ENCODE results near the gene PLAC8.
A peak's percentile ranks its signal among the peaks of the same experiment; 100 is the strongest.
"Not testable (repeated sequence)": the region's sequence is repeated elsewhere in the genome, so short reads cannot be mapped to it uniquely, and the experiment has no call there.

Gene PLAC8

GRCh38 chr4:83111751-83112141 lies 2.8 kb downstream of the PLAC8 start:
- DNase-seq; H3K4ac ChIP-seq (ENCODE audit: low read depth, low read length): not testable (repeated sequence)

GRCh38 chr4:83110970-83111750 lies 3.4 kb downstream of the PLAC8 start:
- H3K27ac ChIP-seq (ENCODE audit: low read depth, low read length) = no peak overlapping the region
- no peak overlapping the region for H3K9ac ChIP-seq (ENCODE audit: low read length)
- H2BK15ac ChIP-seq (replicated peaks; ENCODE audit: low read depth) = no peak overlapping the region
- H4K8ac ChIP-seq (ENCODE audit: low read depth, low read length) = no peak overlapping the region
- no peak overlapping the region for H3K4me3 ChIP-seq (ENCODE audit: low read length)
- H2BK5ac ChIP-seq (ENCODE audit: low read length) = no peak overlapping the region
- no peaks in the 10 kb centered on the region for H3K79me1 ChIP-seq (ENCODE audit: low read length)
- no peaks in the 10 kb centered on the region for H3K36me3 ChIP-seq (ENCODE audit: control insufficient read depth, insufficient read depth, low read length)
- H3K27me3 ChIP-seq (ENCODE audit: insufficient read depth, low read length, poor library complexity) = no peaks in the 10 kb centered on the region
- H2BK120ac ChIP-seq (ENCODE audit: low read depth, low read length) = no peak overlapping the region
- no peak overlapping the region for H3K4me2 ChIP-seq (ENCODE audit: low read length)
- H3K23ac ChIP-seq (ENCODE audit: low read length) = no peak overlapping the region
- no peak overlapping the region for H2AK5ac ChIP-seq (ENCODE audit: low read length)
- H3K4ac ChIP-seq (ENCODE audit: low read depth, low read length) = no peak overlapping the region
- no peaks in the 10 kb centered on the region for H3K79me2 ChIP-seq (ENCODE audit: control insufficient read depth, insufficient read depth, low read length)
- H3K56ac ChIP-seq (ENCODE audit: low read length) = no peak overlapping the region
- H4K5ac ChIP-seq (ENCODE audit: low read length) = no peak overlapping the region
- H3K18ac ChIP-seq (ENCODE audit: low read length) = no peak overlapping the region
- WGBS (ENCODE audit: extremely low coverage, insufficient coverage, low lambda C conversion rate) = no CpG with 5 or more reads among the region's 8 CpGs
- no peak for DNase-seq
- no peaks in the 10 kb centered on the region for H3K4me1 ChIP-seq (ENCODE audit: control insufficient read depth, low read depth, low read length)

More at GRCh38 chr4:83111751-83112141, 2.8 kb downstream of the PLAC8 start:
- H3K23ac ChIP-seq (ENCODE audit: low read length); H3K18ac ChIP-seq (ENCODE audit: low read length); H3K56ac ChIP-seq (ENCODE audit: low read length); H3K9ac ChIP-seq (ENCODE audit: low read length); H4K5ac ChIP-seq (ENCODE audit: low read length); H3K27ac ChIP-seq (ENCODE audit: low read depth, low read length); H2AK5ac ChIP-seq (ENCODE audit: low read length); H2BK15ac ChIP-seq (replicated peaks; ENCODE audit: low read depth); H3K4me1 ChIP-seq (ENCODE audit: control insufficient read depth, low read depth, low read length); H3K4me3 ChIP-seq (ENCODE audit: low read length); H4K8ac ChIP-seq (ENCODE audit: low read depth, low read length); H3K36me3 ChIP-seq (ENCODE audit: control insufficient read depth, insufficient read depth, low read length); H3K79me2 ChIP-seq (ENCODE audit: control insufficient read depth, insufficient read depth, low read length); H2BK5ac ChIP-seq (ENCODE audit: low read length); H3K79me1 ChIP-seq (ENCODE audit: low read length); H3K27me3 ChIP-seq (ENCODE audit: insufficient read depth, low read length, poor library complexity); H2BK120ac ChIP-seq (ENCODE audit: low read depth, low read length); H3K4me2 ChIP-seq (ENCODE audit: low read length): not testable (repeated sequence)
- no CpG with 5 or more reads among the region's 7 CpGs for WGBS (ENCODE audit: extremely low coverage, insufficient coverage, low lambda C conversion rate)

GRCh38 chr4:83110223-83110945 lies 4.1 kb downstream of the PLAC8 start:
- H3K4me1 ChIP-seq (ENCODE audit: control insufficient read depth, low read depth, low read length) = no peaks in the 10 kb centered on the region
- H3K4ac ChIP-seq (ENCODE audit: low read depth, low read length) = peak overlapping the region; percentile 97
- H2AK5ac ChIP-seq (ENCODE audit: low read length) = no peak overlapping the region
- H4K8ac ChIP-seq (ENCODE audit: low read depth, low read length) = no peak overlapping the region
- H3K36me3 ChIP-seq (ENCODE audit: control insufficient read depth, insufficient read depth, low read length) = no peaks in the 10 kb centered on the region
- H3K79me1 ChIP-seq (ENCODE audit: low read length) = no peaks in the 10 kb centered on the region
- H3K23ac ChIP-seq (ENCODE audit: low read length) = no peak overlapping the region
- no peak overlapping the region for H2BK120ac ChIP-seq (ENCODE audit: low read depth, low read length)
- H3K79me2 ChIP-seq (ENCODE audit: control insufficient read depth, insufficient read depth, low read length) = no peaks in the 10 kb centered on the region
- H2BK5ac ChIP-seq (ENCODE audit: low read length) = no peak overlapping the region
- H3K27ac ChIP-seq (ENCODE audit: low read depth, low read length) = peak overlapping the region; percentile 78
- H3K9ac ChIP-seq (ENCODE audit: low read length) = peak overlapping the region; percentile 31
- H4K5ac ChIP-seq (ENCODE audit: low read length) = no peak overlapping the region
- DNase-seq = peak; percentile 95
- H3K4me3 ChIP-seq (ENCODE audit: low read length) = peak overlapping the region; percentile 39
- H3K27me3 ChIP-seq (ENCODE audit: insufficient read depth, low read length, poor library complexity) = no peaks in the 10 kb centered on the region
- H2BK15ac ChIP-seq (replicated peaks; ENCODE audit: low read depth) = no peak overlapping the region
- peak overlapping the region; percentile 51 for H3K56ac ChIP-seq (ENCODE audit: low read length)
- H3K4me2 ChIP-seq (ENCODE audit: low read length) = peak overlapping the region; percentile 13
- no CpG with 5 or more reads among the region's 18 CpGs for WGBS (ENCODE audit: extremely low coverage, insufficient coverage, low lambda C conversion rate)
- H3K18ac ChIP-seq (ENCODE audit: low read length) = peak overlapping the region; percentile 77

GRCh38 chr4:83109480-83110222 lies 4.9 kb downstream of the PLAC8 start:
- peak; percentile 82 for DNase-seq
- Histone ChIP-seq H2BK120ac (ENCODE audit: low read depth, low read length) (peak overlapping the region; percentile 79), H3K79me1 (ENCODE audit: low read length) (no peaks in the 10 kb centered on the region), H3K9ac (ENCODE audit: low read length) (peak overlapping the region; percentile 31), H3K18ac (ENCODE audit: low read length) (peak overlapping the region; percentile 77), H4K8ac (ENCODE audit: low read depth, low read length) (peak overlapping the region; percentile 65), H3K4me3 (ENCODE audit: low read length) (peak overlapping the region; percentile 39), H3K4me1 (ENCODE audit: control insufficient read depth, low read depth, low read length) (no peaks in the 10 kb centered on the region), H3K27ac (ENCODE audit: low read depth, low read length) (peak overlapping the region; percentile 78), H4K5ac (ENCODE audit: low read length) (no peak overlapping the region), H3K4ac (ENCODE audit: low read depth, low read length) (peak overlapping the region; percentile 97), H3K79me2 (ENCODE audit: control insufficient read depth, insufficient read depth, low read length) (no peaks in the 10 kb centered on the region), H3K4me2 (ENCODE audit: low read length) (peak overlapping the region; percentile 22), H2BK15ac (replicated peaks; ENCODE audit: low read depth) (no peak overlapping the region), H3K23ac (ENCODE audit: low read length) (no peak overlapping the region), H3K27me3 (ENCODE audit: insufficient read depth, low read length, poor library complexity) (no peaks in the 10 kb centered on the region), H2BK5ac (ENCODE audit: low read length) (no peak overlapping the region), H3K56ac (ENCODE audit: low read length) (peak overlapping the region; percentile 51), H2AK5ac (ENCODE audit: low read length) (no peak overlapping the region), H3K36me3 (ENCODE audit: control insufficient read depth, insufficient read depth, low read length) (no peaks in the 10 kb centered on the region)
- WGBS (ENCODE audit: extremely low coverage, insufficient coverage, low lambda C conversion rate) = no CpG with 5 or more reads among the region's 64 CpGs

GRCh38 chr4:83108101-83108861 lies 6.2 kb downstream of the PLAC8 start:
- H2BK15ac ChIP-seq (replicated peaks; ENCODE audit: low read depth) = no peak overlapping the region
- H3K79me1 ChIP-seq (ENCODE audit: low read length) = no peaks in the 10 kb centered on the region
- no peak overlapping the region for H3K4me2 ChIP-seq (ENCODE audit: low read length)
- H2BK120ac ChIP-seq (ENCODE audit: low read depth, low read length) = no peak overlapping the region
- H3K18ac ChIP-seq (ENCODE audit: low read length) = no peak overlapping the region
- H3K23ac ChIP-seq (ENCODE audit: low read length) = no peak overlapping the region
- no peak overlapping the region for H4K5ac ChIP-seq (ENCODE audit: low read length)
- H3K27me3 ChIP-seq (ENCODE audit: insufficient read depth, low read length, poor library complexity) = no peaks in the 10 kb centered on the region
- H3K36me3 ChIP-seq (ENCODE audit: control insufficient read depth, insufficient read depth, low read length) = no peaks in the 10 kb centered on the region
- no peaks in the 10 kb centered on the region for H3K79me2 ChIP-seq (ENCODE audit: control insufficient read depth, insufficient read depth, low read length)
- no peak overlapping the region for H3K27ac ChIP-seq (ENCODE audit: low read depth, low read length)
- H3K56ac ChIP-seq (ENCODE audit: low read length) = no peak overlapping the region
- H2AK5ac ChIP-seq (ENCODE audit: low read length) = no peak overlapping the region
- no peaks in the 10 kb centered on the region for H3K4me1 ChIP-seq (ENCODE audit: control insufficient read depth, low read depth, low read length)
- no peak overlapping the region for H3K4ac ChIP-seq (ENCODE audit: low read depth, low read length)
- H4K8ac ChIP-seq (ENCODE audit: low read depth, low read length) = no peak overlapping the region
- no CpG with 5 or more reads among the region's 26 CpGs for WGBS (ENCODE audit: extremely low coverage, insufficient coverage, low lambda C conversion rate)
- no peak overlapping the region for H3K4me3 ChIP-seq (ENCODE audit: low read length)
- peak; percentile 69 for DNase-seq
- H3K9ac ChIP-seq (ENCODE audit: low read length) = no peak overlapping the region
- no peak overlapping the region for H2BK5ac ChIP-seq (ENCODE audit: low read length)

All from mesendoderm (in vitro differentiated cells).